Erythroblast (primary cell): Measurements from ENCODE around the gene OPALIN.

ENCODE experiments used
- DNase-seq, 2 experiments: peaks; one replicate each; lab custom pipeline; 2025; lab: John Stamatoyannopoulos, UW
- GATA1 ChIP-seq: IDR thresholded peaks from 2 replicates; pipeline ENCODE4 v1.6.1; 2011; ENCODE audit warnings: low read depth, mild to moderate bottlenecking, control low read depth, low read length, moderate library complexity
- POLR2A ChIP-seq: IDR thresholded peaks from 2 replicates; pipeline ENCODE4 v1.6.1; 2011; ENCODE audit warnings: mild to moderate bottlenecking, low read length

OPALIN gene

GRCh38 chr10:96338279-96338925, 20.4 kb downstream of the OPALIN start:
- DNase-seq: no peak
- TF ChIP-seq POLR2A: no peak
- TF ChIP-seq GATA1: no peak

GRCh38 chr10:96337106-96337505, 21.7 kb downstream of the OPALIN start:
- no peak for DNase-seq
- no peak for TF ChIP-seq POLR2A
- no peak for TF ChIP-seq GATA1

- TF ChIP-seq GATA1 (no peak), POLR2A (no peak)
- DNase-seq: peak in 1 of 2 experiments; percentile 54
These were observed 23.9 kb downstream of the OPALIN start for GRCh38 chr10:96334616-96335526.

- TF ChIP-seq POLR2A (no peak), GATA1 (no peak)
- DNase-seq: no peak
These were observed 25.7 kb downstream of the OPALIN start for GRCh38 chr10:96333101-96333500.

- no peak for DNase-seq
- TF ChIP-seq GATA1 (no peak), POLR2A (no peak)
These were observed 31.3 kb downstream of the OPALIN start for GRCh38 chr10:96327462-96327861.

- TF ChIP-seq POLR2A (no peak), GATA1 (no peak)
- DNase-seq: no peak
These were observed 33.0 kb downstream of the OPALIN start for GRCh38 chr10:96325719-96326373.

GRCh38 chr10:96324447-96324846, 34.4 kb downstream of the OPALIN start:
- DNase-seq: no peak

GRCh38 chr10:96322275-96322674, 36.5 kb downstream of the OPALIN start:
- DNase-seq: no peak
- TF ChIP-seq GATA1 (no peak), POLR2A (no peak)

More at GRCh38 chr10:96324447-96324846, 34.4 kb downstream of the OPALIN start:
- TF ChIP-seq POLR2A (no peak), GATA1 (no peak)

GRCh38 chr10:96321822-96322221, 37.0 kb downstream of the OPALIN start:
- no peak for DNase-seq

GRCh38 chr10:96319754-96320474, 38.9 kb downstream of the OPALIN start:
- DNase-seq: no peak
- TF ChIP-seq GATA1: no peak
- no peak for TF ChIP-seq POLR2A

More at GRCh38 chr10:96321822-96322221, 37.0 kb downstream of the OPALIN start:
- no peak for TF ChIP-seq GATA1
- no peak for TF ChIP-seq POLR2A

- no peak for TF ChIP-seq POLR2A
- no peak for TF ChIP-seq GATA1
- no peak for DNase-seq
These were observed 41.6 kb downstream of the OPALIN start for GRCh38 chr10:96317067-96317833.

GRCh38 chr10:96313344-96313743, 45.5 kb downstream of the OPALIN start:
- no peak for TF ChIP-seq POLR2A
- no peak for TF ChIP-seq GATA1
- no peak for DNase-seq

GRCh38 chr10:96311180-96311715, 47.6 kb downstream of the OPALIN start:
- no peak for DNase-seq
- no peak for TF ChIP-seq GATA1
- no peak for TF ChIP-seq POLR2A

- TF ChIP-seq GATA1: no peak
- no peak for TF ChIP-seq POLR2A
- DNase-seq: no peak
These were observed 48.5 kb downstream of the OPALIN start for GRCh38 chr10:96310321-96310669.
